Measurements from ENCODE around the gene NUF2. TPM values are rescaled to one million over a fixed set of nuclear protein-coding genes. Genes with fewer than 3 reads are reported as not detected.
"Not testable (repeated sequence)": the region's sequence is repeated elsewhere in the genome, so short reads cannot be mapped to it uniquely, and the experiment has no call there.

Gene NUF2
- total RNA-seq, 4 donors from 2014 or later, result 0.73 to 20.5 TPM; not detected in 2

DNA sequence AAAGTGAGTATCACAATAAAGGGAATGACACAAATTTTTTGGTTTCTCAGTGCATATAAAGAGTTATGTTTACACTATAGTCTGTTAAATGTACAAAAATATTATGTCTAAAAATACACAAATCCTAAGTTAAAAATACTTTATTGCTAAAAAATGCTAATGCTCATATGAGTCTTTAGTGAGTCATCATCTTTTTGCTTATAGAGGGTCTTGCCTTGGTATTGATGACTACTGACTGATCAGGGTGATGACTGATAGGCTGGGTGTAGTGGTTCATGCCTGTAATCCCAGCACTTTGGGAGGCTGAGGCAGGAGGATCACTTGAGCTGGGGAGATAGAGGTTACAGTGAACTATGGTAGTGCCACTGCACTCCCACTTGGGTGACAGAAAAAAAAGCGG is 12.9 kb upstream of the NUF2 start:
- Histone ChIP-seq H3K36me3 (no peaks in the 10 kb centered on the region), H3K27me3 (no peaks in the 10 kb centered on the region), H3K9me3 (no peaks in the 10 kb centered on the region), H3K4me3 (no peak overlapping the region), H3K27ac (no peak overlapping the region), H3K4me1 (no peaks in the 10 kb centered on the region)
- intact Hi-C loops (cut with DNase I; ENCODE audit: low total_unique reads), result no loop called here
- no peak for DNase-seq
- TF ChIP-seq POLR2A (IDR thresholded peaks at IDR 0.05) (no peak), CTCF (IDR thresholded peaks at IDR 0.05) (no peak)

GRCh38 chr1:163315773-163316374 is 5.9 kb upstream of the NUF2 start:
- DNase-seq, result peak; percentile 16 to 24
- intact Hi-C loops (cut with DNase I; ENCODE audit: low total_unique reads), result no loop called here

GRCh38 chr1:163320891-163321290 is 863 bp upstream of the NUF2 start:
- no peaks in the 10 kb centered on the region for H3K4me1 ChIP-seq
- intact Hi-C loops (cut with DNase I; ENCODE audit: low total_unique reads), result no loop called here
- no peaks in the 10 kb centered on the region for H3K9me3 ChIP-seq
- H3K4me3 ChIP-seq, result peak overlapping the region; percentile 43 to 55
- TF ChIP-seq CTCF (IDR thresholded peaks at IDR 0.05) (no peak), POLR2A (IDR thresholded peaks at IDR 0.05) (no peak)
- H3K27ac ChIP-seq, result peak overlapping the region; percentile 76 to 80
- H3K36me3 ChIP-seq, result no peaks in the 10 kb centered on the region
- DNase-seq, result no peak
- H3K27me3 ChIP-seq, result no peaks in the 10 kb centered on the region

More at GRCh38 chr1:163315773-163316374, 5.9 kb upstream of the NUF2 start:
- Histone ChIP-seq H3K4me3 (no peak overlapping the region), H3K9me3 (no peaks in the 10 kb centered on the region), H3K27ac (no peak overlapping the region), H3K27me3 (no peaks in the 10 kb centered on the region), H3K4me1 (no peaks in the 10 kb centered on the region), H3K36me3 (no peaks in the 10 kb centered on the region)
- TF ChIP-seq CTCF (IDR thresholded peaks at IDR 0.05) (peak; percentile 49 to 66 (median 57)), POLR2A (IDR thresholded peaks at IDR 0.05) (no peak)

DNA sequence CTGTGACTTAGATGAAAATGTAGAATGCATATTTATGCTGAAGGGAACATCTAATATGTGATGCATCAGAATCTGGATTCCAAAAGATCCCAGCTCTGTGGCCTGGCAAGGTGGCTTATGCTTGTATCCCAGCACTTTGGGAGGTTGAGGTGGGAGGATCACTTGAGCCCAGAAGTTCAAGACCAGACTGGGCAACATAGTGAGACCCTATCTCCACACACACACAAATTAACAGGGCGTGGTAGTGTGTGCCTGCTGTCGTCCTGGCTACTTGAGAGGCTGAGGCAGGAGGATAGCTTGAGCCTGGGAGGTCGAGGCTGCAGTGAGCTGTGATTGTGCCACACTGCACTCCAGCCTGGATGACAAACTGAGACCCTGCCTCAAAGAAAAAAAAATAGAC is 1.6 kb downstream of the NUF2 start:
- DNase-seq; intact Hi-C loops (cut with DNase I; ENCODE audit: low total_unique reads); H3K27me3 ChIP-seq; H3K4me3 ChIP-seq; H3K36me3 ChIP-seq; H3K27ac ChIP-seq; H3K9me3 ChIP-seq; H3K4me1 ChIP-seq: not testable (repeated sequence)

- no peak for TF ChIP-seq POLR2A (IDR thresholded peaks at IDR 0.05)
- no peak for TF ChIP-seq CTCF (IDR thresholded peaks at IDR 0.05)
- Histone ChIP-seq H3K27me3 (no peaks in the 10 kb centered on the region), H3K36me3 (no peaks in the 10 kb centered on the region), H3K4me1 (no peaks in the 10 kb centered on the region), H3K27ac (no peak overlapping the region), H3K4me3 (no peak overlapping the region), H3K9me3 (no peaks in the 10 kb centered on the region)
- DNase-seq, result no peak
- intact Hi-C loops (cut with DNase I; ENCODE audit: low total_unique reads), result no loop called here
Observed at GRCh38 chr1:163331116-163331515, 9.4 kb downstream of the NUF2 start.

DNA sequence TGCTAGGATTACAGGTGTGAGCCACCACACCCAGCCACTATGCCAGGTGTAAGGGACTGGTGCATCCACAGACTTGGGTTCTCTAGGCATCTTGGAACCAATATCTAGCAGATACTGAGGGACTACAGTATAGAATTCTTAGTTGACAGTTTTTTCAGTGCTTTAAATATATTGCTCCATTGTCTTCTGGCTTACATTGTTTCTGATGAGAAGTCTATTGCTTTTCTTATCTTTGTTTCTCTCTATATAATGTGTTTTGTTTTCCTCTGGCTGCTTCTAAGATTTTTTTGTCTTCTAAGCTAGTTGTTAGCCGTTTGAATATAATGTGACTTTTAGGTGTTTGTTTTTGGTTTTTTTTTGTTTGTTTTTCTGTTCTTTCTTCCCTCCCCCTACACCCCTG is 13.5 kb downstream of the NUF2 start:
- no peak for DNase-seq
- no peaks in the 10 kb centered on the region for H3K27me3 ChIP-seq
- intact Hi-C loops (cut with DNase I; ENCODE audit: low total_unique reads), result no loop called here
- H3K9me3 ChIP-seq, result no peaks in the 10 kb centered on the region
- no peak overlapping the region for H3K4me3 ChIP-seq
- no peaks in the 10 kb centered on the region for H3K36me3 ChIP-seq
- TF ChIP-seq CTCF (IDR thresholded peaks at IDR 0.05) (no peak), POLR2A (IDR thresholded peaks at IDR 0.05) (no peak)
- H3K27ac ChIP-seq, result no peak overlapping the region
- H3K4me1 ChIP-seq, result no peaks in the 10 kb centered on the region

All from uterus (tissue), 4 donors.